Measurements from ENCODE around the gene GIT1. TPM values are rescaled to one million over a fixed set of nuclear protein-coding genes. Genes with fewer than 3 reads are reported as not detected.
A peak's percentile ranks its signal among the peaks of the same experiment; 100 is the strongest.

The GIT1 gene
- total and polyA plus RNA-seq, 2 of the 13 experiments (the other 11 are each of a cell fraction or from before 2014, with no cell fraction given): 14.2 to 30.8 TPM

GRCh38 chr17:29617481-29618271 lies 28.2 kb upstream of the GIT1 start (continued):
- TF ChIP-seq CC2D1A (CRISPR knock-in tag; IDR thresholded peaks at IDR 0.05) (no peak), ZFP82 (CRISPR knock-in tag; IDR thresholded peaks at IDR 0.05; ENCODE audit: borderline replicate concordance) (no peak), ZNF414 (CRISPR knock-in tag; IDR thresholded peaks at IDR 0.05) (no peak), STAG1 (CRISPR knock-in tag; IDR thresholded peaks at IDR 0.05) (peak; percentile 69), NONO (IDR thresholded peaks at IDR 0.05) (no peak), NONO (CRISPR knock-in tag; conservative IDR thresholded peaks at IDR 0.05) (peak; percentile 65; the same call in 1 of the 2 replicates), GZF1 (CRISPR knock-in tag; IDR thresholded peaks at IDR 0.05) (no peak), ZNF451 (CRISPR knock-in tag; IDR thresholded peaks at IDR 0.05) (no peak), MLXIP (CRISPR knock-in tag; IDR thresholded peaks at IDR 0.05; ENCODE audit: borderline replicate concordance) (no peak), DNMT1 (CRISPR knock-in tag; IDR thresholded peaks at IDR 0.05) (peak; percentile 58; the same call in 1 of the 2 replicates), HDAC6 (IDR thresholded peaks at IDR 0.05; ENCODE audit: low read depth, low read length) (no peak), ZC3H4 (CRISPR knock-in tag; IDR thresholded peaks at IDR 0.05; ENCODE audit: borderline replicate concordance) (no peak), SMAD1 (CRISPR knock-in tag; IDR thresholded peaks at IDR 0.05; ENCODE audit: borderline replicate concordance, low read depth) (0 out of 2 replicates have a peak, but pooled peaks have one; percentile 29), GATA4 (IDR thresholded peaks at IDR 0.05; ENCODE audit: borderline replicate concordance, low read depth) (no peak), SOX5 (CRISPR knock-in tag; IDR thresholded peaks at IDR 0.05; ENCODE audit: borderline replicate concordance) (no peak), XRCC5 (optimal IDR thresholded peaks at IDR 0.05; ENCODE audit: low read length) (peak; percentile 80), THAP9 (CRISPR knock-in tag; IDR thresholded peaks at IDR 0.05; ENCODE audit: borderline replicate concordance) (no peak), ARHGAP35 (CRISPR knock-in tag; IDR thresholded peaks at IDR 0.05; ENCODE audit: borderline replicate concordance) (peak; percentile 62; the same call in 1 of the 2 replicates), TEF (CRISPR knock-in tag; IDR thresholded peaks at IDR 0.05) (no peak), MTF2 (CRISPR knock-in tag; IDR thresholded peaks at IDR 0.05; ENCODE audit: borderline replicate concordance) (no peak; the same call in 1 of the 2 replicates), ZNF691 (CRISPR knock-in tag; IDR thresholded peaks at IDR 0.05; ENCODE audit: borderline replicate concordance, low read depth) (no peak)
